Gastroesophageal sphincter (tissue), 3 donors: ENCODE measurements around the gene RASSF1.

Source experiments
- CTCF ChIP-seq, 4 experiments: fragments of 200-600 bp in 2 of 4; fragments of 450-650 bp in 2 of 4; sonication (generic) in 1 of 4; IDR thresholded peaks; one replicate each; pipeline ENCODE4 v1.5.1; 2017 to 2019; ENCODE audit warnings: antibody characterized with exemption in 4 of 4, mild to moderate bottlenecking in 2 of 4, moderate library complexity in 2 of 4
- EP300 ChIP-seq: sonication (generic); formaldehyde crosslinking; IDR thresholded peaks from one replicate; pipeline ENCODE4 v1.6.1; 2017; ENCODE audit warnings: antibody characterized with exemption, mild to moderate bottlenecking
- POLR2AphosphoS5 ChIP-seq: sonication (generic); formaldehyde crosslinking; IDR thresholded peaks from one replicate; pipeline ENCODE4 v1.6.1; 2017; ENCODE audit warnings: antibody characterized with exemption

- TF ChIP-seq CTCF (IDR thresholded peaks at IDR 0.05), result peak in 3 of 4 experiments; percentile 40 to 76 (median 69)
- peak; percentile 92 for TF ChIP-seq POLR2AphosphoS5
- no peak for TF ChIP-seq EP300
Observed at GRCh38 chr3:50298836-50299637, 41.6 kb downstream of the RASSF1 start, which contains the start of the genes HYAL3 and NAA80.
